ENCODE data around the gene SRPK2.

The SRPK2 gene

DNA sequence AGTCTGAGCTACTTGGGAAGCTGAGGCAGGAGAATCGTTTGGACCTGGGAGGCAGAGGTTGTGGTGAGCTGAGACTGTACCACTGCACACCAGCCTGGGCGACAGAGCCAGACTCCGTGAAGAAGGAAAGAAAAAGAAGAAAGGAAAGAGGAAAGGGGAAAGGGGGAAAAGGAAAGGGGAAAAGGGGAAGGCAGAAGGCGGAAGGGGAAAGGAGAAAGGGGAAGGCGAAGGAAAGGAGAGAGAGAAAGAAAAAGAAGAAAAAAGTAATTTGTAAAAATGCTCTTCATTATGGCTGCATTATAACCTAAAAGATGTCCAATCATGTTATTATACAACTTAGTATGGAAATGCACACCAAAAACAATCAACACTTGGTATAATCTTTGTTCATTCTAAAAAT, 110.2 kb downstream of the SRPK2 start:
- DNase-seq (ENCODE audit: extremely low read depth, low read depth): no peak
- no peak for TF ChIP-seq CTCF (IDR thresholded peaks at IDR 0.05; ENCODE audit: low read depth, low read length)

DNA sequence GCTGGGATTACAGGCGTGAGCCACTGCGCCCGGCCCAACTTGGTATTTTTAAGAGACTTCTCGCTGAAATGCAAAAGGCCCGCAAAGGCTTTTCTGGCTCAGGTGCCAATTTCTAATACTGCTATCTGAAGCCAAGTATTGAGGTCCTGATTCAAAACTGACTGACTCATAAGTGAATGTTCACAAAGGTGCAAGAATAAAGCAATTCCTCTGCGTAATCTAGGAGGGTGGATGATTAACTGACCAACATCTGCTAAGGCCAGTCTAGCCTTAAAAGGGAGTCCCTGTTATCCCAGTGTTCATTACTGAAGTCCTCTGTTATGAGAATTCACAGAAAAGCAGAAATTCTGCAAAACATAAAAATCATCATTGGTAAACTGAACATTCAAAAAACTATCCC, 111.4 kb downstream of the SRPK2 start:
- TF ChIP-seq CTCF (IDR thresholded peaks at IDR 0.05; ENCODE audit: low read depth, low read length): no peak
- DNase-seq (ENCODE audit: extremely low read depth, low read depth): no peak

DNA sequence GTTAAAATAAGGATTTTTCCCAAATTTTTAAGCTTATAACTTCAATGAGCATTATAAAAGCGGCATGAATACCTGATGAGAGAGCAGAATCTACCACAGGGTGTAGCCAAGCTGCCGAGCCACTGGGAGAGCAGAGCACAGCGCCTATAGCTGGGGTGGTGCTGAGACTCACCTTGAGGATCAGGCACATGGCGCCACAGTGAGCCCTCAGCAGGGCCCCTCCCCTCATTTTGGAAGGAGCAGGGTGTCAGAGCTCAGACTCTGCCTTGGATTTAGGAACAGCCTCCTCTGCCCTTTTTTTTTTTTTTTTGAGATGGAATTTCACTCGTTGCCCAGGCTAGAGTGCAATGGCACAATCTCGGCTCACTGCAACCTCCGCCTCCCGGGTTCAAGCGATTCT, 118.6 kb downstream of the SRPK2 start:
- no peak for TF ChIP-seq CTCF (IDR thresholded peaks at IDR 0.05; ENCODE audit: low read depth, low read length)
- no peak for DNase-seq (ENCODE audit: extremely low read depth, low read depth)

DNA sequence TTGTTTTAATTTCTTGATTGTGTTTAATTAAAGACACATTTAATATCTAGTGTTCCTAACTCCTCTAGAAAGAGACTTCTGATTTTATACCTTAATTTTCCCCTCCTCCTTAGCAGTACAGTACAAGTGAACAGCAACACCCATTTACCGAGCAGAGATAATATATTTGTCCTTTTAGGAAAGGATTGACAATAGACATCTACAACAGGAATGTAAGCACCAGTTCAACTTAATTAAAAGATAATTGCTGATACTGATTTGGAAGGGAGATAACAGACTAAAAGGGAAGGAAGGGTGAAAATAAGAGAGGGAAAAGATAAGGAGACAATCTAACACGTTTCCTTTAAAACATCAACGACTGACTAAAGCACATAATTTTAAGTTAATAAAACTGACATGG, 119.3 kb downstream of the SRPK2 start:
- no peak for DNase-seq (ENCODE audit: extremely low read depth, low read depth)
- TF ChIP-seq CTCF (IDR thresholded peaks at IDR 0.05; ENCODE audit: low read depth, low read length): no peak

DNA sequence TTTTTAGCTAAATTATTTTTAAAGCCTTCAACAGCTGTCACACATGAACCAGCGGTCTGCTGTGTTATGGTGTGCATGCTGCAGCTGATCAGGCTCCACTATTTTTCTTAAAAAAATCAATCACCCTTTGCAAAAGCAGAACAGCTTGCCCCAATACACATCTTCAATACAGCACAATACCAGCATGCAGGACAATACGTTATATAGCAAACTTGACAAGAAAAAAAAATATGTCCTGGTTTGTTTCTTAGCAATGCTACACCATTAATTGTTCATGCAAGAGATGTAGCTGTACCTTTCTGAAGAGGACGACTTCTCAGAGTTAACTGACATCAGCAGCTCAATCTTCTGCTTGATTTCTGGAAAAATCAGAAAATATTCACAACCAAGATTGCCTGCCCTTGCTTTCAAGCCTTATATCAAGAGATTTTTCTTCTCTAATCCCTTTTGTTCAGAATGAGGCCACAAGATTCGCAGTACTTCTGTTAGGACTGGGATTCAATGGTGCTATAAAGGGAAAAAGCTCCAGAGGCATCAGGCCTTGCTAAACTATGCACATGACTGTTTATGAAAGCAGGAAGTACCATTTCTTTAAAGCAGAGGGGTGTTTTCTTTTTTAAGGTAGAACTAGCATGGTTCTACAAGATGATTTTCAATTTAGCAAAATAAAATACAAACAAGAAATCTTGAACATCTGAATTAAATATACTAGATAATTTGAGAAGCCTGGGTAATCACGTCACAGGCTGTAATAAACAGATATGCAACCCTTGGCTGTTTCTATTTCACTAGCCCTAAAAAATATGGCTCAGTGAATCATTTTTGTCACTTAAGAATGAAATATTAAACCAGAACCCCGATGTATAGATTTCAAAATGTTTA, 120.0 kb downstream of the SRPK2 start:
- no peak for TF ChIP-seq CTCF (IDR thresholded peaks at IDR 0.05; ENCODE audit: low read depth, low read length)
- peak; percentile 44 for DNase-seq (ENCODE audit: extremely low read depth, low read depth)

DNA sequence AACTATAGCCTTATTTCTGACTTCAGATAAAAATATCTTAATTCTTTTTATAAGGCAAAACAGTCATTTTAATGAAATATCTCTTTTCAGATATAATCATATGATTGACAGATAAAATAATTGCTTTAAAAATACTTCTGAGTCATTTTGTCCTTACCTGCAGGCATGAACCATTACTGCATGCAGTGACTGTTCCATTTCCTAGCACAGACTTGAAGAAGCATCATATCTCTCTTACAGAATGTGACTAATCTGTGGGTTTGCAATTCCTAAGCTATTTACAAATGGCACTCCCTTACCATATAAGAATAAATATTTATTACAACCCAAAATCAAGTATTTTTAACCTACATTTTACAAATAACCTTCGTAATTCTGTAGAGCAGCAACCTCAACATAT, 120.7 kb downstream of the SRPK2 start:
- no peak for DNase-seq (ENCODE audit: extremely low read depth, low read depth)

More for the DNA sequence above, 120.7 kb downstream of the SRPK2 start:
- no peak for TF ChIP-seq CTCF (IDR thresholded peaks at IDR 0.05; ENCODE audit: low read depth, low read length)

Data from AG09319 (cell line).